Activated naive CD8-positive, alpha-beta T cell treated with anti-CD3 and anti-CD28 coated beads, Interleukin-2, amount 10 ng/mL, durations not matched to agents 7 days and 5 days (primary cell): Measurements from ENCODE around the gene CDADC1. TPM values are rescaled to one million over a fixed set of nuclear protein-coding genes. Genes with fewer than 3 reads are reported as not detected.

Source experiments
- ATAC-seq: fragments of 150-1000 bp; cut with Tn5 transposase; one replicate; pipeline ENCODE4 v1.10.0; 2021; ENCODE audit warnings: low read depth, moderate library complexity
- POLR2A ChIA-PET: fragments of 350-600 bp; sonication (Branson Sonifier 250); formaldehyde crosslinking; loops from one replicate; lab custom pipeline; 2021; ENCODE audit warnings: antibody characterized with exemption; lab: Charles Lee
- DNase-seq: peaks from one replicate; pipeline ENCODE4 v3.0.0; 2021
- H3K27ac Mint-ChIP-seq: one replicate; pipeline ENCODE4 v1.8.0; 2022; ENCODE audit warnings: mild to moderate bottlenecking, mixed read lengths
- H3K27me3 Mint-ChIP-seq: one replicate; pipeline ENCODE4 v1.8.0; 2022; ENCODE audit warnings: mild to moderate bottlenecking, moderate library complexity, mixed read lengths
- H3K36me3 Mint-ChIP-seq: one replicate; pipeline ENCODE4 v1.8.0; 2021; ENCODE audit warnings: mild to moderate bottlenecking, mixed read lengths
- H3K4me1 Mint-ChIP-seq: one replicate; pipeline ENCODE4 v1.8.0; 2021; ENCODE audit warnings: mixed read lengths
- H3K4me3 Mint-ChIP-seq: one replicate; pipeline ENCODE4 v1.8.0; 2022; ENCODE audit warnings: mild to moderate bottlenecking, moderate library complexity, mixed read lengths
- H3K9me3 Mint-ChIP-seq: one replicate; pipeline ENCODE4 v1.8.0; 2021; ENCODE audit warnings: mixed read lengths
- total RNA-seq, 2 experiments: library from RNA; stranded (reverse); gene quantifications; one replicate each; pipeline ENCODE4 v1.2.3, GENCODE V29; 2021

CDADC1 gene
- total RNA-seq, 2 experiments from 2014 or later = 14.7 to 17.6 TPM

- peaks cover 7% of the 10 kb centered on the region for H3K27me3 Mint-ChIP-seq
- H3K9me3 Mint-ChIP-seq = no peaks in the 10 kb centered on the region
- no peak for DNase-seq
- H3K4me1 Mint-ChIP-seq = peaks cover 20% of the 10 kb centered on the region
- POLR2A ChIA-PET = interaction anchor here (0.8 to 2.8 kb wide), 7 partner anchors 9 to 196 kb away, joined by 3 to 20 read pairs (median 4); partner anchors contain the start of genes CAB39L and SETDB2
- peak overlapping the region; percentile 97 for H3K4me3 Mint-ChIP-seq
- peak overlapping the region; percentile 98 for H3K27ac Mint-ChIP-seq
- peaks cover 10% of the 10 kb centered on the region for H3K36me3 Mint-ChIP-seq
- peak; percentile 1 for ATAC-seq
These were observed 887 bp downstream of the CDADC1 start for GRCh38 chr13:49248622-49249002.

DNA sequence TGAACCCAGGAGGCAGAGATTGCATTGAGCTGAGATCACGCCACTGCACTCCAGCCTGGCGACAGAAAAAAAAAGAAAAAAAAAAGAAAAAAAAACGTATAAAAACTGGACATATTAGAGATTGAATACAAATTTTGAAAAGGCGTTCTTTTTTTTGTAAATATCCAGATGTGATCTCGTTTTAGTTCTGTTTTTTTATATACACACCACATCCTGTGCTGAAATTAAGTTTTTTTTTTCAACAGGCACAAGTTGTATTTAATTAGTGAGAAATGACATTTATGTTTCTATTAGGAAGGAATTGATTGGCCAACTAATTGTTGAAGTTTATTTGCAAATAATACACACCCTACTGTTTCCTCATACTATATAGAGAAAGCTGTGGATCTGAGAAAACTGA lies 3.6 kb downstream of the CDADC1 start:
- Mint-ChIP-seq H3K9me3 (no peaks in the 10 kb centered on the region), H3K36me3 (peaks cover 30% of the 10 kb centered on the region), H3K27me3 (no peaks in the 10 kb centered on the region), H3K4me1 (peaks cover 34% of the 10 kb centered on the region), H3K27ac (no peak overlapping the region), H3K4me3 (no peak overlapping the region)
- ATAC-seq (no peak), DNase-seq (no peak)
- POLR2A ChIA-PET = interaction anchor here (0.6 to 1.4 kb wide), 2 partner anchors 10 to 193 kb away, joined by 3 read pairs; partner anchors contain the start of genes CAB39L and SETDB2

- POLR2A ChIA-PET = no interaction called here
- Mint-ChIP-seq H3K27ac (peak overlapping the region; percentile 57), H3K27me3 (no peaks in the 10 kb centered on the region), H3K4me1 (peaks cover 40% of the 10 kb centered on the region), H3K36me3 (peaks cover 35% of the 10 kb centered on the region), H3K9me3 (no peaks in the 10 kb centered on the region), H3K4me3 (peak overlapping the region; percentile 53)
- DNase-seq (no peak), ATAC-seq (peak; percentile 56)
These were observed 5.6 kb downstream of the CDADC1 start for GRCh38 chr13:49253310-49253709.

DNA sequence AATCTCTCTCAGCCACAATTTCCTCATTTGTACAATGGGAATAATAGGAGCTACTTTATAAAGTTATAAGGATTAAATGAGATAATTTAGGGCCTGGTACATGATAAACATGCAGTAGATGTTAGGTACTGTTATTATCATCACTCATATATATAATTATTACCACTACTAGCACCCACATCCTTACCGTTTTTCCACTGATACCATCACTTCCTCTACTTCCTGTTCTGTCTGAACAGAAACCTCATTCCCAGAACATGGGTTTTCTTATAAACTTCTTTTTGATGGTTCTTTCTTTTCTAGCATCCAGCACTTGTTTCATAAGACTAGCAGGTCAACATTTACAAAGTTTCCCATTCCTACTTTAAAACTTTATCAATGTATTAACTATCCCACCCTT lies 6.3 kb downstream of the CDADC1 start:
- Mint-ChIP-seq H3K4me1 (peaks cover 39% of the 10 kb centered on the region), H3K36me3 (peaks cover 35% of the 10 kb centered on the region), H3K27me3 (no peaks in the 10 kb centered on the region), H3K9me3 (no peaks in the 10 kb centered on the region), H3K4me3 (peak overlapping the region; percentile 55), H3K27ac (no peak overlapping the region)
- no peak for DNase-seq
- POLR2A ChIA-PET = no interaction called here
- ATAC-seq = no peak

DNA sequence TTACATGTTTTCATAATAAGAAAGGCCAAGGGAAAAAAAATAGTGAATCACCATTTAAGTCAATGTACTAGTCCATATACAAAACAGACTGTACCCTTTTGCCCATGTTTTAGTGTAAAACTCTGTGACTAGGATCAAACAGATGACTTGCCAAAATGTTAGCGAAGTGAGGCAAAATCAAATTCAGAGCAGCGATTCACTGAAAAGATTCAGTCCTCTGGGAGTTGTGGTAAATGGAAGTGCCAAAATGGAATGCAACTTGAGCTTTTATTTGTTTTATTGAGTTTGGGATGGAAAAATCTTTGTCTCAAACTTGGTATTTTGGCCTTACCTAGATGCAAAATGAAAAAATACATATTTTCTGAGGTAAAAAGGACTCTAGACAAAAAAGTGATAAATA lies 9.1 kb downstream of the CDADC1 start:
- H3K27me3 Mint-ChIP-seq = no peaks in the 10 kb centered on the region
- H3K9me3 Mint-ChIP-seq = no peaks in the 10 kb centered on the region
- H3K36me3 Mint-ChIP-seq = peaks cover 49% of the 10 kb centered on the region
- no peak overlapping the region for H3K4me3 Mint-ChIP-seq
- POLR2A ChIA-PET = interaction anchor here (3.9 kb wide), 1 partner anchor 9 kb away, joined by 20 read pairs; the partner anchor contains the start of gene CDADC1
- H3K4me1 Mint-ChIP-seq = peaks cover 31% of the 10 kb centered on the region
- no peak overlapping the region for H3K27ac Mint-ChIP-seq
- DNase-seq = no peak
- ATAC-seq = no peak

DNA sequence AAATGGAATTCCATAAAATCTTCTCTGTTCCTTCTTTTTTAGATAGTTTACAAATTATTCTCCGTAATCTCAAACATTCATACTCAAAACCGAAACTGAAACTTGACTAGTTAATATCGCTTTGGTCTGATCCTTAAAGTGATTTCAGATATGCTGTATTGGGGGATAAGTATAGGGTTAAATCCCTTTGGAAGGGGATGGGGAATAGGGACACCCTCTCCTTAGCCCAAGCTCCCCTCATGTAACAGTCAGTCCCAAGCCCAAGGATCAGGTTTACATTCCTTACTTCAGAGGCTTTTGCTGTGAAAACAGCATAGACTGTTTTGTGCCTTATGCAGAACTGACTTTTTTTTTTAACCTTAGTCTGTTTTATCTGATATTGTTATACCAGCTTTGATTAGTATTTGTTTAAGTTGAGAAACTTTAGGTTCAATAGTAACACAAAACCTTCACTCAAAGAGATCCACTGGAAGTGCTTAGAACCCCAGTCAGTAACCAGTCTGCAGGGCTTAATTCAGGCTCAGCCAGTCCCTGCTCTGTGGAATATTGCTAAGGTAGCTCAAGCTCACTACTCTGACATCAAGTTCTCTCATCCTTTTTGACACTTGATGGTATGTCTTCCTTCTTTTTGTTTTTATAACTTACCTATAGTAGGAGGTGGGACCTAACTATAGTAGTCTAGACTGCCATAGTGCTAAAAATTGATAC lies 10.5 kb downstream of the CDADC1 start:
- H3K27ac Mint-ChIP-seq = peak overlapping the region; percentile 91
- H3K9me3 Mint-ChIP-seq = no peaks in the 10 kb centered on the region
- no peaks in the 10 kb centered on the region for H3K27me3 Mint-ChIP-seq
- peaks cover 48% of the 10 kb centered on the region for H3K36me3 Mint-ChIP-seq
- ATAC-seq (peak; percentile 47), DNase-seq (no peak)
- H3K4me1 Mint-ChIP-seq = peaks cover 29% of the 10 kb centered on the region
- peak overlapping the region; percentile 90 for H3K4me3 Mint-ChIP-seq
- POLR2A ChIA-PET = interaction anchor here (0.9 to 3.9 kb wide), 2 partner anchors 10 to 186 kb away, joined by 3 to 20 read pairs; partner anchors contain the start of genes CAB39L, CDADC1 and SETDB2

GRCh38 chr13:49259586-49259985 lies 11.9 kb downstream of the CDADC1 start:
- H3K27ac Mint-ChIP-seq = peak overlapping the region; percentile 60
- no peak for DNase-seq
- no peak for ATAC-seq
- no peak overlapping the region for H3K4me3 Mint-ChIP-seq
- peaks cover 41% of the 10 kb centered on the region for H3K36me3 Mint-ChIP-seq
- POLR2A ChIA-PET = interaction anchor here (3.9 kb wide), 1 partner anchor 12 kb away, joined by 20 read pairs; the partner anchor contains the start of gene CDADC1
- no peaks in the 10 kb centered on the region for H3K9me3 Mint-ChIP-seq
- peaks cover 17% of the 10 kb centered on the region for H3K4me1 Mint-ChIP-seq
- H3K27me3 Mint-ChIP-seq = no peaks in the 10 kb centered on the region

- Mint-ChIP-seq H3K4me1 (peaks cover 6% of the 10 kb centered on the region), H3K27me3 (no peaks in the 10 kb centered on the region), H3K27ac (no peak overlapping the region), H3K4me3 (no peak overlapping the region), H3K36me3 (peaks cover 22% of the 10 kb centered on the region), H3K9me3 (no peaks in the 10 kb centered on the region)
- POLR2A ChIA-PET = no interaction called here
- DNase-seq (no peak), ATAC-seq (no peak)
These were observed 14.9 kb downstream of the CDADC1 start for GRCh38 chr13:49262634-49263033.

GRCh38 chr13:49265822-49266221 lies 18.1 kb downstream of the CDADC1 start:
- no peak for DNase-seq
- Mint-ChIP-seq H3K9me3 (no peaks in the 10 kb centered on the region), H3K27ac (no peak overlapping the region), H3K36me3 (peaks cover 15% of the 10 kb centered on the region), H3K27me3 (no peaks in the 10 kb centered on the region), H3K4me1 (no peaks in the 10 kb centered on the region), H3K4me3 (no peak overlapping the region)
- ATAC-seq = no peak
- POLR2A ChIA-PET = no interaction called here

DNA sequence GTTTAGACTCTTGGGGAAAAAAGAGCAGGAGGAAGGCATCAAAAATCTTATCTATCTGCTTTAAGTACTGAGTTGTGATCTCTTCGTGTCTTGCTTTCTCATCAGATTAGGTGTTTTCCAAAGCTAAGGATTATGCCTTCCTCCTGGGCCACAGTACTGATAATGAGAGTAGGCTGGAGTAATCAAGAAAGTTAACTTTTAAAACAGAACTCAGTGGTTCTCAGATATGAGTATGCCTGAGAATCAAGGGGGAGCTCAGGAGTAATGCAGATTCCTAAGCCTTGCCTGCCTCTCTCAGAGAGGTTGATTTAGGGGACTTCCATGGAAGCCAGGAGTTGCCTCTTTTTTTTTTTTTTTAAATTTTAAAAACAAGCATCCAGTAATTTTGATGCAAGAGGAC lies 23.5 kb downstream of the CDADC1 start:
- POLR2A ChIA-PET = no interaction called here
- H3K9me3 Mint-ChIP-seq = no peaks in the 10 kb centered on the region
- no peak for ATAC-seq
- H3K4me3 Mint-ChIP-seq = no peak overlapping the region
- no peak for DNase-seq
- H3K27me3 Mint-ChIP-seq = no peaks in the 10 kb centered on the region
- H3K36me3 Mint-ChIP-seq = peaks cover 9% of the 10 kb centered on the region
- H3K27ac Mint-ChIP-seq = no peak overlapping the region
- peaks cover 2% of the 10 kb centered on the region for H3K4me1 Mint-ChIP-seq

- peaks cover 2% of the 10 kb centered on the region for H3K4me1 Mint-ChIP-seq
- no peak for DNase-seq
- no peaks in the 10 kb centered on the region for H3K9me3 Mint-ChIP-seq
- no peak overlapping the region for H3K27ac Mint-ChIP-seq
- no peak overlapping the region for H3K4me3 Mint-ChIP-seq
- no peaks in the 10 kb centered on the region for H3K27me3 Mint-ChIP-seq
- POLR2A ChIA-PET = no interaction called here
- peaks cover 9% of the 10 kb centered on the region for H3K36me3 Mint-ChIP-seq
- ATAC-seq = no peak
These were observed 24.6 kb downstream of the CDADC1 start for GRCh38 chr13:49272296-49272695.

DNA sequence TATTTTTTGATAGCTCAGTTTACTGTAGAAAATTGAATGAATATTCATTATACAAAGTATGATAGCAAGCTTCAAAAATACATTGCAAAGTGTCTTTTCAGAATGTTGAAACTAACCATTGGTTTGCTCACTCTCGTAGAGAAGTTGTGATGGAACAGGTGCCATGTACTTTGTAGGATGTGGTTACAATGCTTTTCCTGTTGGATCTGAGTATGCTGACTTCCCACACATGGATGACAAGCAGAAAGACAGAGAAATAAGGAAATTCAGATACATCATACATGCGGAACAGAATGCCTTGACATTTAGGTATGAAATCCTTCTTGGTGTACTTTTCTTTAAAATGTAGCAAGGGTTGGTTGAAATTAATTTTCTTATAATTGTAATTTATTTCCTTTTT lies 30.5 kb downstream of the CDADC1 start:
- DNase-seq = no peak
- POLR2A ChIA-PET = no interaction called here
- ATAC-seq = no peak
- Mint-ChIP-seq H3K9me3 (no peaks in the 10 kb centered on the region), H3K4me1 (no peaks in the 10 kb centered on the region), H3K27ac (no peak overlapping the region), H3K27me3 (no peaks in the 10 kb centered on the region), H3K36me3 (peaks cover 10% of the 10 kb centered on the region), H3K4me3 (no peak overlapping the region)

DNA sequence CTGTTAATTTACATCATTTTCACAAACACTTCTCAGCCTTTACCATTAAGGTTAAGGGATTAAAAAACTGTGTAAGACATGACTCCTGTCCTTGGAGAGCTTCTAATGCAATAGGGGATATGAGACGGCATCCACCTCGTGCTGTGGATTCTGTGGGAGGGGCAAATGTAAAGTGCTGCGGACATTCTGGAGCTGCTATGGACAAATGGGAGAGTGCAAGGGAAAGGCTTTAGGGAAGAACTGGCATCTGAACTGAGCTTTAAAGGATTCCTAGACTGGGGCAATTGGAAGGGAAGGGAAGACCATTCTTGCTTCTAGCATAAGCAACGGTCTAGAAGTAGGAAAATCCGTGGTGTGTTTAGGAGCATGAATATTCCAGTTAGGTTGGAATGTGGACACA lies 31.4 kb downstream of the CDADC1 start:
- Mint-ChIP-seq H3K27me3 (no peaks in the 10 kb centered on the region), H3K9me3 (no peaks in the 10 kb centered on the region), H3K27ac (no peak overlapping the region), H3K4me1 (no peaks in the 10 kb centered on the region), H3K36me3 (peaks cover 10% of the 10 kb centered on the region), H3K4me3 (no peak overlapping the region)
- DNase-seq (no peak), ATAC-seq (no peak)
- POLR2A ChIA-PET = no interaction called here

GRCh38 chr13:49279885-49280284 lies 32.2 kb downstream of the CDADC1 start:
- no peaks in the 10 kb centered on the region for H3K27me3 Mint-ChIP-seq
- H3K4me3 Mint-ChIP-seq = no peak overlapping the region
- no peaks in the 10 kb centered on the region for H3K9me3 Mint-ChIP-seq
- no peak for DNase-seq
- H3K36me3 Mint-ChIP-seq = peaks cover 9% of the 10 kb centered on the region
- H3K4me1 Mint-ChIP-seq = no peaks in the 10 kb centered on the region
- POLR2A ChIA-PET = no interaction called here
- no peak for ATAC-seq
- no peak overlapping the region for H3K27ac Mint-ChIP-seq
